Epithelial cell of esophagus (primary cell): ENCODE measurements around the gene SMIM26.
A peak's percentile ranks its signal among the peaks of the same experiment; 100 is the strongest.
"Not testable (repeated sequence)": the region's sequence is repeated elsewhere in the genome, so short reads cannot be mapped to it uniquely, and the experiment has no call there.

Experiments
- DNase-seq: peaks from one replicate; pipeline ENCODE4 v3.0.0; 2010; ENCODE audit warnings: low read depth
- H3K4me3 ChIP-seq: 2 replicates; pipeline ENCODE4 v1.5.1; 2011; ENCODE audit warnings: mild to moderate bottlenecking, low read length, control low read depth
- TF ChIP-seq, protein P1 (sequence below): IDR thresholded peaks from 2 replicates; pipeline ENCODE4 v1.5.1; 2011; ENCODE audit warnings: low read depth, mild to moderate bottlenecking, low read length, control low read depth, inconsistent platforms; ENCODE audit not compliant: insufficient read depth; ENCODE audit errors: missing control alignments

The SMIM26 gene

DNA sequence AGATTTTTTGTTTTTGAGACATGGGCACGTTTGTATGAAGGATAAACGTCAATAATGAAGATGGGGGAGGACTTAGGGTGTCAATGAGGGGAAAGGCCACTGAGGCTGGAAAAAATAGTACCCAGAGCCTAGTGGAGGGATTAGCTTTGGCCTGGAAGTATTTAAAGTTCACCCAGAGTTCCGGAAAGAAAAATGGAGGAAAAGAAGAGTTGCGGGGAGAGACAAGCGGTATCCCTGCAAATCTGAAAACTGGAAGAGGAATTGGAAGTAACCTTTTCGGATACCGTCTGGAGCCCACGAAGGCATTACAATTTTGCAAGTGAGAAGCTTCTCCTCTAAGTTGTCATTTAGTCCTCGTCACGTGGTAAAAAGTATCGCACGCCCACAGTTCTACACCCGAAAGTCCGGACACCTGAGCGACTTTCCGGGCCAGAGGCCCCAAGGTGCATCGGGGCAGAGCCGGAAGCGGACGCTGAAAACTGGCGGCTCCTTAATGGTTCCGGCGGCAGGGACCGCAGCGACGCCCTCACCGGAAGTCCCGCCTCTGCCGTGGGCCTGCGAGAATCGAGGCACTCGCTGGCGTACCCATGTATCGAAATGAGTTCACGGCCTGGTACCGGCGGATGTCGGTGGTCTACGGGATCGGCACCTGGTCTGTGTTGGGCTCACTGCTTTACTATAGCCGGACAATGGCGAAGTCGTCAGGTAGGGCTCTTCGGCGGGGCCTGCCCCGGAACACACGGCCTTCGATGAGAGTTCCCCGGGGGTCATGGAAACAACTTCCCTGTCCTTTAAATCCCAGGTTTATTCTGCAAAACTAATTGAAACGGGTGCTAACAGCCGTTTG, at the start of gene SMIM26:
TSS of gene SMIM26 (plus strand) at position 541 of the 847 bp plus-strand sequence. CDS start at position 588, 47 bp downstream.
- H3K4me3 ChIP-seq: peak within 1 kb of the TSS; percentile 86
- DNase-seq: peak; percentile 95
- TF ChIP-seq, protein P1, sequence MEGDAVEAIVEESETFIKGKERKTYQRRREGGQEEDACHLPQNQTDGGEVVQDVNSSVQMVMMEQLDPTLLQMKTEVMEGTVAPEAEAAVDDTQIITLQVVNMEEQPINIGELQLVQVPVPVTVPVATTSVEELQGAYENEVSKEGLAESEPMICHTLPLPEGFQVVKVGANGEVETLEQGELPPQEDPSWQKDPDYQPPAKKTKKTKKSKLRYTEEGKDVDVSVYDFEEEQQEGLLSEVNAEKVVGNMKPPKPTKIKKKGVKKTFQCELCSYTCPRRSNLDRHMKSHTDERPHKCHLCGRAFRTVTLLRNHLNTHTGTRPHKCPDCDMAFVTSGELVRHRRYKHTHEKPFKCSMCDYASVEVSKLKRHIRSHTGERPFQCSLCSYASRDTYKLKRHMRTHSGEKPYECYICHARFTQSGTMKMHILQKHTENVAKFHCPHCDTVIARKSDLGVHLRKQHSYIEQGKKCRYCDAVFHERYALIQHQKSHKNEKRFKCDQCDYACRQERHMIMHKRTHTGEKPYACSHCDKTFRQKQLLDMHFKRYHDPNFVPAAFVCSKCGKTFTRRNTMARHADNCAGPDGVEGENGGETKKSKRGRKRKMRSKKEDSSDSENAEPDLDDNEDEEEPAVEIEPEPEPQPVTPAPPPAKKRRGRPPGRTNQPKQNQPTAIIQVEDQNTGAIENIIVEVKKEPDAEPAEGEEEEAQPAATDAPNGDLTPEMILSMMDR: no peak

GRCh38 chr20:18522066-18522465, 45.2 kb upstream of the SMIM26 start:
- H3K4me3 ChIP-seq: not testable (repeated sequence)

DNA sequence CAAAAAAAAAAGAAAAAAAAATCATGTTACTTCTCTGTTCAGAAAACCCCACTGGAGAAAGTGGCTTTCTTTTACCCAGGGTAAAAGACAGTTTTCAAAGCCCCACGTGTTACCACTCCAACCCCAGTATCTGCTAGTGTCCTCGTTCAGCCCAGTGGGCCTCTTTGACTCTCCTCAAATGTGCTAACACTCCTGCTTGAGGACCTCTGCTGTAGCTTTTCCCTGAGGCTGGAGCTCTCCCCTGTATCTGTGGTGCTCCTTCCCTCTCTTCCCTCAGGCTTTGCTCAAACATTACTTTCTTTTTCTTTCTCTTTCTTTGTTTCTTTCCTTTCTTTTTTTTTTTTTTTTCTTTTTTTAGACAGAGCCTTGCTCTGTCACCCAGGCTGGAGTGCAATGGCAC, 44.2 kb upstream of the SMIM26 start:
- TF ChIP-seq, protein P1: no peak
- no peak overlapping the region for H3K4me3 ChIP-seq

More at GRCh38 chr20:18522066-18522465, 45.2 kb upstream of the SMIM26 start:
- not testable (repeated sequence) for DNase-seq

DNA sequence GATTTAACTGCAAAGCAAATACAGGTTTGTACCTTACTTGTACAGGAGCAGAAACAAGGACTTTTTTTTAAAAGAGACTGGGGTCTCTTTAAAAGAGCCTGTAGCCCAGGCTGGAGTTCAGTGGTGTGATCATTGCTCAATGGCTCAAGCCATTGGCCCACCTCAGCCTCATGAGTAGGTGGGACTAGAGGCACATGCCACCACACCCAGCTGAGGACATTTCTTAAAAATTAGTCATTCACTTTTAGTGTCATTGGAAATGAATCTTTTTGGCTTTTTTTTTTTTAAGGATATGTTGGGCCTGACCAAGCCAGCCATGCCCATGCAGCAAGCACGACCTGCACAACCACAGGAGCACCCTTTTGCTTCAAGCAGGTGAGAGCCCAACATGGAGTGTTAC, 42.6 kb upstream of the SMIM26 start:
- DNase-seq: peak; percentile 81
- TF ChIP-seq, protein P1: no peak
- no peak overlapping the region for H3K4me3 ChIP-seq

More for the DNA sequence above, 44.2 kb upstream of the SMIM26 start:
- no peak for DNase-seq

DNA sequence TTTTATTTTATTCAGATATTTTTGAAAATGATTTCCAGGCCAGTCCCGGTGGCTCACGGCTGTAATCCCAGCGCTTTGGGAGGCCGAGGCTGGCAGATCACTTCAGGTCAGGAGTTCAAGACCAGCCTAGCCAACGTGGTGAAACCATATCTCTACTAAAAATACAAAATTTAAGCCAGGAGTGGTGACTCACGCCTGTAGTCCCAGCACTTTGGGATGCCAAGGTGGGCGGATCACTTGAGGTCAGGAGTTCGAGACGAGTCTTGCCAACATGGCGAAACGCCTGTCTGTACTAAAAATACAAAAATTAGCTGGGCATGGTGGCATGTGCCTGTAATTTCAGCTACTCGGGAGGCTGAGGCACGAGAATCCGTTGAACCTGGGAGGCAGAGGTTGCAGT, 40.5 kb upstream of the SMIM26 start:
- not testable (repeated sequence) for DNase-seq, H3K4me3 ChIP-seq

GRCh38 chr20:18527339-18527738, 39.9 kb upstream of the SMIM26 start:
- DNase-seq: no peak
- TF ChIP-seq, protein P1: no peak
- H3K4me3 ChIP-seq: no peak overlapping the region

DNA sequence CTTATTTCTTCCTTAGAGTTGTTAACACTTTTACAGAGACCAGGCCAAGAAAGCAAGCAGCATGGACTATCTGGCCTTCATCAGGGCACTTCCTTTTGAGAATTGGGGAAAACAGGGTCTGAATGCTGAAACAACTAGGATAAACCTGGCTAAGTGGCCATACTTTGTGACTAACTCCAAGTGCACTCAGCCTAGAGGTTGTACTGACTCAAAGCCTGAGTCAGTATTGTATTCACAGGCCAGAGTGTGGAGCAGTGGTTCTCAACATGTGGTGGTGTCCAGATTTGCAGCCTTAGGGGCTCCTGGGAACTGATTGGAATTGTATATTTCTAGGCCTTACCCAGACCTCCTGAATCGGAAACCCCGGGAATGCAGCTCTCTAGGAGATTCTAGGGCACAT, 39.4 kb upstream of the SMIM26 start:
- TF ChIP-seq, protein P1: no peak
- DNase-seq: peak; percentile 71

DNA sequence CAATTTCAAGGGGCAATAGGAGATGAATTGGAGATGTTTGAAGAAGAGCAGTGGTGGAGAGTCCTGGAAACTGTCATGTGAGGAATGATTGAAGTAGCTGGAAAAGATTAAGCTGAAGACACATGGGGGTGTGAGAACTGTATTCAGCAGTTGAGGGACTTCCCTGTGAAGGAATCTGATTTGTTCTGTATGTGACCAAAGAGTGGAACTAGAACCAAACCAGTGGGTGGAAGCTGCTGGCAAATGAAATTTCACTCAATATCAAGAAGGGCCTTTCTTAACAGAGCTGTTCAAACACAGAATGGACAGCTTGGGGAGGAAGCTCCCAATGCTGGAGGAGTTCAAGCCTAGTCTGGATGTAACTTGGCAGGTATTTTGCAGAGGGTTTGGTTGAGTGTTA, 38.2 kb upstream of the SMIM26 start:
- DNase-seq: no peak
- TF ChIP-seq, protein P1: no peak

More for the DNA sequence above, 39.4 kb upstream of the SMIM26 start:
- H3K4me3 ChIP-seq: no peak overlapping the region

More for the DNA sequence above, 38.2 kb upstream of the SMIM26 start:
- H3K4me3 ChIP-seq: no peak overlapping the region
